ENCODE measurements around the gene LDLRAD3. TPM values are rescaled to one million over a fixed set of nuclear protein-coding genes. Genes with fewer than 3 reads are reported as not detected.

LDLRAD3 gene
- total RNA-seq, 1 experiment from 2014 or later, result not detected

- H3K36me3 ChIP-seq (ENCODE audit: insufficient read depth, low read length), result no peaks in the 10 kb centered on the region
- H3K9me2 ChIP-seq (replicated peaks; ENCODE audit: insufficient read depth, low read length), result no peaks in the 10 kb centered on the region
- no peaks in the 10 kb centered on the region for H4K20me1 ChIP-seq (ENCODE audit: insufficient read depth, low read depth, low read length)
- no peak overlapping the region for H2AFZ ChIP-seq (ENCODE audit: low read length)
- H3K9me3 ChIP-seq (ENCODE audit: low read length), result no peaks in the 10 kb centered on the region
- H3K4me2 ChIP-seq (ENCODE audit: low read depth, low read length, poor library complexity, severe bottlenecking), result no peak overlapping the region
- H3K27me3 ChIP-seq (ENCODE audit: low read length), result no peaks in the 10 kb centered on the region
- H3K4me3 ChIP-seq (ENCODE audit: low read length), result no peak overlapping the region
- no peak overlapping the region for H3K9ac ChIP-seq (ENCODE audit: low read length)
- no peaks in the 10 kb centered on the region for H3K79me2 ChIP-seq (ENCODE audit: low read length)
- no peaks in the 10 kb centered on the region for H3K4me1 ChIP-seq (ENCODE audit: low read length)
- no peak for DNase-seq
- H3K27ac ChIP-seq (ENCODE audit: low read length), result no peak overlapping the region
Observed at GRCh38 chr11:35978891-35979290, 35.0 kb downstream of the LDLRAD3 start.

- Histone ChIP-seq H3K9ac (ENCODE audit: low read length) (no peak overlapping the region), H3K79me2 (ENCODE audit: low read length) (no peaks in the 10 kb centered on the region), H3K4me3 (ENCODE audit: low read length) (no peak overlapping the region), H3K27me3 (ENCODE audit: low read length) (no peaks in the 10 kb centered on the region), H3K9me3 (ENCODE audit: low read length) (no peaks in the 10 kb centered on the region), H2AFZ (ENCODE audit: low read length) (no peak overlapping the region), H3K4me1 (ENCODE audit: low read length) (no peaks in the 10 kb centered on the region), H3K36me3 (ENCODE audit: insufficient read depth, low read length) (no peaks in the 10 kb centered on the region), H3K9me2 (replicated peaks; ENCODE audit: insufficient read depth, low read length) (no peaks in the 10 kb centered on the region), H3K27ac (ENCODE audit: low read length) (no peak overlapping the region), H4K20me1 (ENCODE audit: insufficient read depth, low read depth, low read length) (no peaks in the 10 kb centered on the region), H3K4me2 (ENCODE audit: low read depth, low read length, poor library complexity, severe bottlenecking) (no peak overlapping the region)
- DNase-seq, result no peak
Observed at GRCh38 chr11:35980686-35981390, 37.0 kb downstream of the LDLRAD3 start.

- Histone ChIP-seq H3K9ac (ENCODE audit: low read length) (no peak overlapping the region), H3K4me2 (ENCODE audit: low read depth, low read length, poor library complexity, severe bottlenecking) (no peak overlapping the region), H3K4me1 (ENCODE audit: low read length) (no peaks in the 10 kb centered on the region), H3K27ac (ENCODE audit: low read length) (no peak overlapping the region), H3K36me3 (ENCODE audit: insufficient read depth, low read length) (no peaks in the 10 kb centered on the region), H3K79me2 (ENCODE audit: low read length) (no peaks in the 10 kb centered on the region), H3K9me3 (ENCODE audit: low read length) (no peaks in the 10 kb centered on the region), H3K9me2 (replicated peaks; ENCODE audit: insufficient read depth, low read length) (no peaks in the 10 kb centered on the region), H3K27me3 (ENCODE audit: low read length) (no peaks in the 10 kb centered on the region), H2AFZ (ENCODE audit: low read length) (no peak overlapping the region), H4K20me1 (ENCODE audit: insufficient read depth, low read depth, low read length) (no peaks in the 10 kb centered on the region), H3K4me3 (ENCODE audit: low read length) (no peak overlapping the region)
- DNase-seq, result no peak
Observed at GRCh38 chr11:35981581-35981980, 37.7 kb downstream of the LDLRAD3 start.

DNA sequence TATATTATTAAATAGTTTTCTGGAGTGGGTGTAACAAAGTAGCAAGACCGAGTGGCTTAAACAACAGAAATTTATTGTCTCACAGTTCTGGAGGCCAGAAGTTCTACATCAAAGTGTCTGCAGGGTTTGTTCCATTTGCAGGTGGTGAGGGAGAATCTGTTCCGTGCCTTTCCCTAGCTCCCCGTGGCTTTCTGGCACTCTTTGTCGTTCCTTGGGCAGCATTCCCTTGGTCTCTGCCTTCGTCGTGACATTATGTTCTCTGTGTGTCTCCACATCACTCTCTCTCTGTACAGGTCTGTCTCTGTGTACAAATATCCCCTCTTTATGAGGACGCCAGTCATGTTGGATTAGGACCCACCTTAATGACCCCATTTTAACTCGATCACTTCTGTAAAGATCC is 38.2 kb downstream of the LDLRAD3 start:
- DNase-seq, result no peak
- H3K4me3 ChIP-seq (ENCODE audit: low read length), result no peak overlapping the region
- H3K27ac ChIP-seq (ENCODE audit: low read length), result no peak overlapping the region
- no peak overlapping the region for H3K9ac ChIP-seq (ENCODE audit: low read length)
- H3K4me2 ChIP-seq (ENCODE audit: low read depth, low read length, poor library complexity, severe bottlenecking), result no peak overlapping the region
- no peaks in the 10 kb centered on the region for H3K4me1 ChIP-seq (ENCODE audit: low read length)
- no peaks in the 10 kb centered on the region for H3K9me3 ChIP-seq (ENCODE audit: low read length)
- H3K36me3 ChIP-seq (ENCODE audit: insufficient read depth, low read length), result no peaks in the 10 kb centered on the region
- H4K20me1 ChIP-seq (ENCODE audit: insufficient read depth, low read depth, low read length), result no peaks in the 10 kb centered on the region
- no peak overlapping the region for H2AFZ ChIP-seq (ENCODE audit: low read length)
- H3K79me2 ChIP-seq (ENCODE audit: low read length), result no peaks in the 10 kb centered on the region
- H3K9me2 ChIP-seq (replicated peaks; ENCODE audit: insufficient read depth, low read length), result no peaks in the 10 kb centered on the region
- no peaks in the 10 kb centered on the region for H3K27me3 ChIP-seq (ENCODE audit: low read length)

DNA sequence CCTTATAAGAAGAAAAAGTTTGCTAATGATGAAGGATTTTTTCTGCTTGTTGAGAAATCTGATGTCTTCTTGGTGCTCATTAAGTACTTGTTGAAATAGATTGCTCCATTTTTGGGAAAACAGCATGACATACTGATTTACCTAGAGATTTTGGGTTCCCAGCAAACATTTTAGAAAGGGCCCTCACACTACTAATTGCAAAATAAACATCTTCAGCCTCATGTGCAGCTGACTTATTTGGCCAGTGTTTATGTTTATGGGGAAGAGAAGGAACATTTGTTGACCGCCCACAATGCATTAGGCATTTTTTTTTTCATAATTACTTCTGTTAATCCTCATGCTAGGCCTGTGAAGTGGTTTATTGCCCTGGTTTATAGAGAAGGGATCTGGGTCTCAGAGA is 40.1 kb downstream of the LDLRAD3 start:
- Histone ChIP-seq H3K9ac (ENCODE audit: low read length) (no peak overlapping the region), H3K4me2 (ENCODE audit: low read depth, low read length, poor library complexity, severe bottlenecking) (no peak overlapping the region), H3K79me2 (ENCODE audit: low read length) (no peaks in the 10 kb centered on the region), H3K36me3 (ENCODE audit: insufficient read depth, low read length) (no peaks in the 10 kb centered on the region), H3K4me1 (ENCODE audit: low read length) (no peaks in the 10 kb centered on the region), H3K9me3 (ENCODE audit: low read length) (no peaks in the 10 kb centered on the region), H3K9me2 (replicated peaks; ENCODE audit: insufficient read depth, low read length) (no peaks in the 10 kb centered on the region), H3K4me3 (ENCODE audit: low read length) (no peak overlapping the region), H4K20me1 (ENCODE audit: insufficient read depth, low read depth, low read length) (no peaks in the 10 kb centered on the region), H3K27ac (ENCODE audit: low read length) (no peak overlapping the region), H2AFZ (ENCODE audit: low read length) (no peak overlapping the region), H3K27me3 (ENCODE audit: low read length) (no peaks in the 10 kb centered on the region)
- DNase-seq, result no peak

GRCh38 chr11:35986947-35987346 is 43.1 kb downstream of the LDLRAD3 start:
- H3K4me3 ChIP-seq (ENCODE audit: low read length), result no peak overlapping the region
- H3K79me2 ChIP-seq (ENCODE audit: low read length), result no peaks in the 10 kb centered on the region
- no peaks in the 10 kb centered on the region for H3K9me3 ChIP-seq (ENCODE audit: low read length)
- H3K4me1 ChIP-seq (ENCODE audit: low read length), result no peaks in the 10 kb centered on the region
- H3K36me3 ChIP-seq (ENCODE audit: insufficient read depth, low read length), result no peaks in the 10 kb centered on the region
- H2AFZ ChIP-seq (ENCODE audit: low read length), result no peak overlapping the region
- H3K9ac ChIP-seq (ENCODE audit: low read length), result no peak overlapping the region
- no peak for DNase-seq
- H3K9me2 ChIP-seq (replicated peaks; ENCODE audit: insufficient read depth, low read length), result no peaks in the 10 kb centered on the region
- H4K20me1 ChIP-seq (ENCODE audit: insufficient read depth, low read depth, low read length), result no peaks in the 10 kb centered on the region
- no peaks in the 10 kb centered on the region for H3K27me3 ChIP-seq (ENCODE audit: low read length)
- no peak overlapping the region for H3K4me2 ChIP-seq (ENCODE audit: low read depth, low read length, poor library complexity, severe bottlenecking)
- H3K27ac ChIP-seq (ENCODE audit: low read length), result no peak overlapping the region

- no peak overlapping the region for H3K9ac ChIP-seq (ENCODE audit: low read length)
- no peak overlapping the region for H3K27ac ChIP-seq (ENCODE audit: low read length)
- H2AFZ ChIP-seq (ENCODE audit: low read length), result no peak overlapping the region
- no peaks in the 10 kb centered on the region for H3K79me2 ChIP-seq (ENCODE audit: low read length)
- no peak overlapping the region for H3K4me3 ChIP-seq (ENCODE audit: low read length)
- no peaks in the 10 kb centered on the region for H3K27me3 ChIP-seq (ENCODE audit: low read length)
- H3K36me3 ChIP-seq (ENCODE audit: insufficient read depth, low read length), result no peaks in the 10 kb centered on the region
- DNase-seq, result no peak
- H3K4me1 ChIP-seq (ENCODE audit: low read length), result no peaks in the 10 kb centered on the region
- no peaks in the 10 kb centered on the region for H4K20me1 ChIP-seq (ENCODE audit: insufficient read depth, low read depth, low read length)
- no peaks in the 10 kb centered on the region for H3K9me3 ChIP-seq (ENCODE audit: low read length)
- H3K9me2 ChIP-seq (replicated peaks; ENCODE audit: insufficient read depth, low read length), result no peaks in the 10 kb centered on the region
- H3K4me2 ChIP-seq (ENCODE audit: low read depth, low read length, poor library complexity, severe bottlenecking), result no peak overlapping the region
Observed at GRCh38 chr11:35990170-35990569, 46.3 kb downstream of the LDLRAD3 start.

- no peaks in the 10 kb centered on the region for H3K27me3 ChIP-seq (ENCODE audit: low read length)
- no peaks in the 10 kb centered on the region for H4K20me1 ChIP-seq (ENCODE audit: insufficient read depth, low read depth, low read length)
- no peaks in the 10 kb centered on the region for H3K36me3 ChIP-seq (ENCODE audit: insufficient read depth, low read length)
- no peaks in the 10 kb centered on the region for H3K79me2 ChIP-seq (ENCODE audit: low read length)
- no peak overlapping the region for H3K27ac ChIP-seq (ENCODE audit: low read length)
- no peak overlapping the region for H3K4me2 ChIP-seq (ENCODE audit: low read depth, low read length, poor library complexity, severe bottlenecking)
- DNase-seq, result no peak
- H3K4me3 ChIP-seq (ENCODE audit: low read length), result no peak overlapping the region
- no peak overlapping the region for H3K9ac ChIP-seq (ENCODE audit: low read length)
- no peak overlapping the region for H2AFZ ChIP-seq (ENCODE audit: low read length)
- H3K4me1 ChIP-seq (ENCODE audit: low read length), result no peaks in the 10 kb centered on the region
- H3K9me3 ChIP-seq (ENCODE audit: low read length), result no peaks in the 10 kb centered on the region
- H3K9me2 ChIP-seq (replicated peaks; ENCODE audit: insufficient read depth, low read length), result no peaks in the 10 kb centered on the region
Observed at GRCh38 chr11:35990816-35991215, 47.0 kb downstream of the LDLRAD3 start.

All from Karpas-422 (cell line).